ENCODE measurements around the gene KCTD17. TPM values are rescaled to one million over a fixed set of nuclear protein-coding genes. Genes with fewer than 3 reads are reported as not detected.

KCTD17 gene
- total and polyA plus RNA-seq, 12 donors: 6.9 to 49.2 (median 16.4) TPM

DNA sequence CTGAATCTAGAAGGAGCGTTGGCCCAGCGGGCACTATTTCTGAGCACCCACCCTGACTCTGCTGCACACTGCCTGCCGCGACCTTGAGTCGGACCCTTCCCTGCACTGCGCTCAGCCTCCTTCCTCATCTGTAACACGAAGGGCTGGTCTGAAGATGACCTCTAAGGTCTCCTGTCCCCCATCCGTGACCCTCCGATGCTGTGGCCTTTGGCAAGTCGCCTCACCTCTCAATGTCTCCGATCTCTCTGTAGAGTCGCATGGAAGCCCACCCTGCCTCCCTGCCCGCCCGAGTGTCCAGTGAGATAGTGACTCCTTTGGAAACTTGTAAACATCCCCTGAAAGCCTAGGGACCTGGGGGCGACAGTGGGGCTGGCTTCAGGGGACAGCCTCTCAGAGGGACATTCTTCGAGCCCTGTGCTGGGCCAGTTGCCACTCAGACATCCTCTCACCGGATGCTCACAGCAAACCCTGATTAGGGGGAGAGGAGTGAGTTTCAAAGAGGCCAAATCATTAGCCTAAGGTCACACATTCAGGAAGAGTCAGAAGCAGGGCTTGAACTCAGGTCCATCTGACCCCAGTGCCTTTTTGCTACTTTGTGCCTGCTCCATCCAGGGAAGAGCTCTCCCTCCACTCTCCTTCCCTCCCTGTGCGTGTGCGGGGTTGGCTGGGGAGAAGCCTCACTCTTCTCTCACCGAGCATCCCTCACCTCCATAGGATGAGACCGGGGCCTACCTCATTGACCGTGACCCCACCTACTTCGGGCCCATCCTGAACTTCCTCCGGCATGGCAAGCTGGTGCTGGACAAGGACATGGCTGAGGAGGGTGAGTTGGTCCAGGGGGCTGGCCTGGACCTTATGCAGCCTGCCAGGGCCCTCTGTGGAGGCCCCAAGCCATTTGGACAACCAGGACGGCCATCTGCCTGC lies 1.1 kb downstream of the KCTD17 start:
- H3K4me3 ChIP-seq: peak overlapping the region in 9 of 10 donors; percentile 67 to 81 (median 74)
- peaks cover 0 to 31% (median 11%) of the 10 kb centered on the region in 9 donors for H3K36me3 ChIP-seq
- H3K27me3 ChIP-seq: no peaks in the 10 kb centered on the region
- H3K4me1 ChIP-seq: peaks cover 6 to 36% (median 24%) of the 10 kb centered on the region in 9 donors
- DNase-seq: peak in 1 of 2 donors; percentile 13
- ATAC-seq: peak in 3 of 8 donors; percentile 4 to 9 (median 8)
- no peak for TF ChIP-seq CTCF (IDR thresholded peaks at IDR 0.05)
- intact Hi-C loops (cut with DNase I): no loop called here
- H3K27ac ChIP-seq: peak overlapping the region in 9 of 10 donors; percentile 4 to 81 (median 54)
- H3K9me3 ChIP-seq: no peaks in the 10 kb centered on the region
- 62 to 70% methylated on average over 25 of the region's 25 CpGs for WGBS, 2 donors

- 47 to 64% methylated on average over 16 of the region's 16 CpGs for WGBS, 2 donors
Measured at GRCh38 chr22:37053310-37054055, 1.9 kb downstream of the KCTD17 start.

DNA sequence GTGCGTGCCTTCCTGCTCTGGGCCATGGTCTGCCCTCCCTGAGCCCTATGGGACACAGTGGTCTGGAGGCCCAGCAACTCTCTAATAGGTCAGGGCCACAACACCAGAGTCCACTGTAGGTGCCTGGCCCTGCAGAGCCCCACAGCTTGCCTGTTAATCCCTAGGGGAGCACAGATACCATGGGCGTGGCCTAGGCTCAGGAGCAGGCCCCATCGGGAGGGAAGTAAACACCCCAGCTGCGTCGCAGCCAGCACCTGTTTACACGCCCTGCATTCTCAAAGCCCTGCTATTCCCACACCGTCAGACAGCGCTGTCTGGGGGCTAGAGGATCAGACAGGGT lies 2.5 kb downstream of the KCTD17 start:
- intact Hi-C loops (cut with DNase I): no loop called here
- 88 to 89% methylated on average over 8 of the region's 8 CpGs for WGBS, 2 donors
- no peak for DNase-seq

More at GRCh38 chr22:37053310-37054055, 1.9 kb downstream of the KCTD17 start:
- ATAC-seq (peak; percentile 21 to 84 (median 71)), DNase-seq (peak; percentile 44 to 46)
- no peaks in the 10 kb centered on the region for H3K27me3 ChIP-seq
- peaks cover 0 to 39% (median 11%) of the 10 kb centered on the region in 9 donors for H3K36me3 ChIP-seq
- TF ChIP-seq CTCF (IDR thresholded peaks at IDR 0.05): no peak
- H3K4me3 ChIP-seq: no peak overlapping the region
- H3K27ac ChIP-seq: peak overlapping the region in 9 of 10 donors; percentile 4 to 81 (median 54)
- peaks cover 6 to 36% (median 24%) of the 10 kb centered on the region in 9 donors for H3K4me1 ChIP-seq
- H3K9me3 ChIP-seq: no peaks in the 10 kb centered on the region
- intact Hi-C loops (cut with DNase I): no loop called here

More for the DNA sequence above, 2.5 kb downstream of the KCTD17 start:
- Histone ChIP-seq H3K9me3 (no peaks in the 10 kb centered on the region), H3K27ac (peak overlapping the region in 7 of 10 donors; percentile 15 to 73 (median 49)), H3K4me3 (no peak overlapping the region), H3K27me3 (no peaks in the 10 kb centered on the region), H3K36me3 (peaks cover 0 to 44% (median 11%) of the 10 kb centered on the region in 9 donors), H3K4me1 (peaks cover 6 to 36% (median 24%) of the 10 kb centered on the region in 9 donors)
- no peak for TF ChIP-seq CTCF (IDR thresholded peaks at IDR 0.05)
- peak in 1 of 8 donors; percentile 2 for ATAC-seq
